RPMI8226 (cell line): ENCODE measurements around the gene SCAI.
"Not testable (repeated sequence)": the region's sequence is repeated elsewhere in the genome, so short reads cannot be mapped to it uniquely, and the experiment has no call there.

Experiments used
- DNase-seq: peaks from one replicate; pipeline ENCODE4 v3.0.0-alpha.2; 2015

The SCAI gene

DNA sequence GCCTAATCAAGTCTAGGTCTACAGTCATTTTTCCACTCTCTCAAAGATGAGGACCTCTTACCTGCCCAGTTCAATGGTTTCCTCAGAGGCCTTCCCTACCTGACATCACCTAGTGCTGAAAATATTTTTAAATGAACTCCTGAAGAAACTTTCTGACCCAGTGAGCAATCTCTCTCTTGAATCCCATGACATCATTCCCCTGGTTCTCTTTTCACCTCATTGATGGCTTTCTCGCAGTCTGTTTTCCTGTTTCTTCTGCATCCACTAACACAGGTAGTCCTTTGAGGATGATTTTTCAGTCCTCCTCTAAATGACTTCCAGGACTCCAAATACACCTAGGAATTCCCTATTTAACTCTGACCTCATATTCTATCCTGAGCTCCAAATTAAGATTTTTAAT is 40.3 kb downstream of the SCAI start:
- DNase-seq = no peak

DNA sequence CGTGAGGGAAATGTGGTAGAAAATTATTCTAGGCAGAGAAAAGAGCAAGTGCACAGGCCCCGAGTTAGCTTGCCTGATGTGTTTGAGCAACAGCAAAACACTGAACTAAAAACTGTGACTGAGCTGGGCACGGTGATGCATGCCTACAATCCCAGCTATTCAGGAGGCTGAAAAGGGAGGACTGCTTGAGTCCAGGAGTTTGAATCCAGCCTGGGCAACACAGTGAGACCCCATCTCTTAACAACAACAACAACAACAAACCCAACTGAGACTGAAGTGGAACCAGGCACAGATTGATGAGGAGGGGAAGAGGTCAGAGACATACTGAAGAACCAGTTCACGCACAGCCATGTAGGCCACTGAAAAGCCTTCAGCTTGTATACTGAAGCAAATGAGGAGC is 42.5 kb downstream of the SCAI start:
- DNase-seq = no peak

DNA sequence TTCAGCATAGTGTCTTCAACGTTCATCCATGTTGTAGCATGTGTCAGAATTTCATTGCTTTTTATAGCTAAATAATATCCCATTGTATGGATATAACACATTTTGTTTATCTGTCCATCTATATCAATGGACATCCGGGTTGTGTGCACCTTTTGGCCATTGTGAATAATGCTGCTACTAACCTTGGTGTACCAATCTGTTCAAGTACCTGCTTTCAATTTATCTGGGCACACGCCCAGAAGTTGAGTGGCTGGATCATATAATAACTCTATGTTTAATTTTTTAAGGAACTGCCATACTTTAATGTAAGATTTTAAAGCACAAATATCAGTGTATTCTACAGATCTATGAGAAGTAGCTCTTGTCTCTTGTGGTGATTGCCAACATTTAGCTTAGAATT is 43.5 kb downstream of the SCAI start:
- DNase-seq = no peak

DNA sequence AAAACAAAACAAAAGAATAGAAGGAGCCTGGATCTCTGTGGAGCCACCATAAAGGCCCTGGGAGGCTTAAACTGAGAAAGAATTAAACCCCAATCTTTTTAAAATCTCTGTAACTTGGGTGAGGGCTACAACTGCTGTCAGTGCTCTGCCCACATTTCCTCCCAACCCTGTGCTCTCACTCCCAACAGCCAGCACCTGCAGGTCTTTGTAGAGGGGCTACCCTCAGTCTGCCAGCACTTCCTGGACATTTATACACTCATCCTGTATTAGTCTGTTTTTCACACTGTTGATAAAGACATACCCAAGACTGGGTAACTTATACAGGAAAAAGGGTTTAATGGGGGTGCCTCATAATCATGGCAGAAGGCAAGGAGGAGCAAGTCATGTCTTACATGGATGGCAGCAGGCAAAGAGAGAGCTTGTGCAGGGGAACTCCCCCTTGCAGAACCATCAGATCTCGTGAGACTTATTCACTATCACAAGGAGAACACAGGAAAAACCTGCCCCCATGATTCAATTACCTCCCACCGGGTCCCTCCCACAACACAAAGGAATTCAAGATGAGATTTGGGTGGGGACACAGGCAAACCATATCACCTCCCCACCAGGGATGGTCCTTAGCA is 47.4 kb downstream of the SCAI start:
- DNase-seq = no peak

DNA sequence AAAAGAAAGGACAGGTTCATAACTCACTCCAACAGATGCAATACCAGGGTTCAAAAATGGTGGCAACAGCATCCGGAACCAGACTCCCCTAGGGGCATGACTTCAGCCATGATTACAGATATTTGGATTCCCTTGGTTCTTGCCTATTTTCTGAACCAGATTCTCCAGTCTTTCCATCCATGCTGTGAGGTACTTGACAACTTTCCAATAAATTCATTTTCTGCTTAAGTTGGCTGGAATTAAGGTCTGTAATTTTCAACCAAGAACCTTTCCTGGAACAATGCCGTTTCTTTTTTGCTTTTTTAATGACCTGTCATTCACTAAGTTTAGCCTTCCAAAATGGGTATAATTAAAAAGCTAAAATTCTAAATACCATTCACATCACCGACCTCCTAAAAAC is 52.2 kb downstream of the SCAI start:
- DNase-seq = no peak

DNA sequence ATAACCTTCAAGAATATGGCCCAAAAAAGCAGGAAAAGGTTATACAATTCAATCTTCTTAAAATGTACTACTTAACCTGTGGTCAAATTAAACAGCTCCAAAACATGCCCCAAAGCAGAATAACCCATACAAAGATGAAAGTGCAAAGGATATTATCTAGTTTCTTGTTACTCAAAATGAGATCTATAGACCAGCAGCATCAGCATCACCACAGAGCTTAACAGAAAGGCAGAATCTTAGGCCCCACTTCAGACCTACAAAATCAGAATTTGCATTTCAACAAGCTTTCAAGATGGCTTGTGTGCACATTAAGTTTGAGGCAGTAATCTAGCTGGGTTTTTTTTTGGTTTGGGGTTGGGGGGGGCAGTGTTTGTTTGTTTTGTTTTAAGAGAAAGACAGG is 54.0 kb downstream of the SCAI start:
- DNase-seq = no peak

DNA sequence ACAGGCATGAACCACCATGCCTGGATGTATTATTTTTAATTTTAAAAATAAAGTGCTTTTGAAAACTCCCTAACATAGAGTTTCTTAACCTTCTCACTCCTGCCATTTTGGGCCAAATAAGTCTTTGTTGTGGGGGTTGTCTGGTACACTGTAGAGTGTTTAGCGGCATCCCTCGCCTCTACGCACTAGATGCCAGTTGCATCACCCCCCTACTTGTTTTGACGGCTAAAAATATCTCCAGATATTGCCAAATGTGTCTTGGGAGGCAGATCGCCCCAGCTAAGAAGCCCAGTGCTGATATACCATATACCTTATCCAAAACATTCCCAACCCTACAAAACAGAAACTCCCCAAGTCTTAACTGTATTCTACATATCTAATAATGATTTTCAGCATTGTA is 54.6 kb downstream of the SCAI start:
- no peak for DNase-seq

DNA sequence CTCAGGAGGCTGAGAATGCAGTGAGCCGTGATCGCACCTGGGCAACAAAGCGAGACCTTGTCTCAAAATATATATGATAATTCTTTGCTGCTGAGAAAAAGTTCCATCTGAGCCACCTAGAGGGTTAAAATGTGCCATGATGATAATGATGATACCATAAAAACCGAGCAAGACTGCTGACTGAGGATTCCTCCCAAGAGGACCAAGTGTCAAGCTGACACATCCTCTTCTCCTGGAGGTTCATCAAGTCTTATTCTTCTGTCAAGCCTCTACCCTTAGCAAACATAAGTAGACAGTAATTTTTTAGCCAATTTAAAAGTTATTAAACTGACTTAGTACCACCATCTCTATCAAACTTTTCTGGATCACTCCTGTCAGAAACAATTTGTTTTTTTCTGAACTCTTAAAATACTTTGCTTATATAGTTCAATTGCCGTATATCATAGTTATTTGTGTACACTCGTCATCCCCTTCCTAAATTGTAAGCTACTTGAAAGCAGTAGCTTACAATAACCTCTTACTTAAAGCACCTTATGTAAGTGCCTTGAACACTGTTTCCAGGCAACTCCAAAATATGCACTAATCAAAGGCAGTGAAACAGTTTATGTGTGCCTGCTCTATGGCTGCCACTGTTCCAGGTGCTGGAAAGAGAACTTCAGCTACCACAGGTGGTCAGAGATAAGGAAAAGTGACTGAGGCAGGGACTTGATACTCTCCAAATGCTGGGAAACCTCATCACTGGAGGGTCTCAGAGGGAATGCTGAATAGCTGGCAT is 57.4 kb downstream of the SCAI start:
- no peak for DNase-seq

DNA sequence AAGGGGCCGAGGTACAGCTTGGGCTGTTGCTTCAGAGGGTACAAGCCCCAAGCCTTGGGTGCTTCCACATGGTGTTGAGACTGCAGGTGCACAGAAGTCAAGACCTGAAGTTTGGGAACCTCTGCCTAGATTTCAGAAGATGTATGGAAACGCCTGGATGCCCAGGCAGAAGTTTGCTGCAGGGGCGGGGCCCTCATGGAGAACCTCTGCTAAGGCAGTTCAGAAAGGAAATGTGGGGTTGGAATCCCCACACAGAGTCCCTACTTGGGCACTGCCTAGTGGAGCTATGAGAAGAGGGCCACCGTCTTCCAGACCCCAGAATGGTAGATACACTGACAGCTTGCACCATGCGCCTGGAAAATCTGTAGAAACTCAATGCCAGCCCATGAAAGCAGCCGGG is 61.1 kb downstream of the SCAI start:
- DNase-seq = not testable (repeated sequence)

DNA sequence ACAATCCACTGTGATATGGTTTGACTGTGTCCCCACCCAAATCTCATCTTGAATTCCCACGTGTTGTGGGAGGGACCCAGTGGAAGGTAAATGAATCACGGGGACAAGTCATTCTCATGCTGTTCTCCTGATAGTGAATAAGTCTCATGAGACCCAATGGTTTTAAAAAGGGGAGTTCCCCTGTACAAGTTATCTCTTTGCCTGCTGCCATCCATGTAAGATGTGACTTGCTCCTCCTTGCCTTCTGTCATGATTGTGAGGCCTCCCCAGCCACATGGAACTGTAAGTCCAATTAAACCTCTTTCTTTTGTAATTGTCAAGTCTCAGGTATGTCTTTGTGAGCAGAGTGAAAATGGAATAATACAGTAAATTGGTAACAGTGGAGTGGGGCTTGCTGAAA is 62.5 kb downstream of the SCAI start:
- not testable (repeated sequence) for DNase-seq

DNA sequence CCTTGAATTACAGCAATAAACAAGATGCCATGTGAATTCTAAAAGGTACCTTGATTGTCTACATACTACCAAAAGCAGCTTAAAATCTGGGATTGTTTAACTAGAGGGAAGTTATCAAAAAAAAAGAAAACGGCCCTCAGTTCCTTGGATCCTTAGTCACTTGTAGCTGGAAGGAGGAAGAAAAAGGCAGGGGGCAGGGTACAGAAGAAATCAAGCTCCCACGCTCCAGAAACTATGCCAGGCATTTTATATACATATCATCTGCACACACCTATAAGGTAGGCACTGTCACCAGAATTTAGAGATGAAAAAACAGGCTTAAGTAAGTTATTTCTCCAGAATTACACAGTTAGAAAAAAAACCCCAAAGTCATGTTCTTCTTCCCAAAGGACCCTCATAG is 63.4 kb downstream of the SCAI start:
- DNase-seq = no peak

DNA sequence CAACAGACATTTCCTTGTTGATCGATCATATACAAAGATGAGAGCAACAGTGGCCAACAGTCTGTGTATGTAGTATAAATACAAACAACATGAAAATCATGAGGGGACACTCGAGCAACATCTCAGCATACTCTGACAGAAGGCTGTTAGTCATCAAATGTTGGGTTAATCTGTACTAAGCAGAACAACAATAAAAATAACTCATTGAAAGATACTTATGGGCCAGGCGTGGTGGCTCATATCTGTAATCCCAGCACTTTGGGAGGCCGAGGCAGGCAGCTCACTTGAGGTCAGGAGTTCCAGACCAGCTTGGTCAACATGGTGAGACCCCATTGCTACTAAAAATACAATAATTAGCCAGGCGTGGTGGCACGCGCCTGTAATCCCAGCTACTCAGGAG is 67.3 kb downstream of the SCAI start:
- DNase-seq = no peak

DNA sequence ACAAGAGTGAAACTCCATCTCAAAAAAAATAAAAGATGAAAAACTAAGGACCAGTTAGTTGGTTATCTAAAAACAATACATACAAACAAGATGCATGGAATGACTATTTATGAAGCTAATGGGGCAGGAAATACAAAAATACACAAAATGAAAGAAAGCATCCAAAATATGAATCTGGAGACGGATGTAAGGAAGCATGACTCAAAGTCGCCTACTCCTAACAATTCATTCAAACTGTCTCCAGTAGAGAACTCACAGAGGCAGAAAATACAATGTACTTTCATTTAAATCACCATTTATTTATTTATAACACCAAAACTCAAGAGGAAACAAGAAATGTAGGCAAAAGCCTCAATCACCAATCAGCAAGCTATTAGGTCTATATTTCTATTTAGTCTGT is 68.4 kb downstream of the SCAI start:
- DNase-seq = no peak

DNA sequence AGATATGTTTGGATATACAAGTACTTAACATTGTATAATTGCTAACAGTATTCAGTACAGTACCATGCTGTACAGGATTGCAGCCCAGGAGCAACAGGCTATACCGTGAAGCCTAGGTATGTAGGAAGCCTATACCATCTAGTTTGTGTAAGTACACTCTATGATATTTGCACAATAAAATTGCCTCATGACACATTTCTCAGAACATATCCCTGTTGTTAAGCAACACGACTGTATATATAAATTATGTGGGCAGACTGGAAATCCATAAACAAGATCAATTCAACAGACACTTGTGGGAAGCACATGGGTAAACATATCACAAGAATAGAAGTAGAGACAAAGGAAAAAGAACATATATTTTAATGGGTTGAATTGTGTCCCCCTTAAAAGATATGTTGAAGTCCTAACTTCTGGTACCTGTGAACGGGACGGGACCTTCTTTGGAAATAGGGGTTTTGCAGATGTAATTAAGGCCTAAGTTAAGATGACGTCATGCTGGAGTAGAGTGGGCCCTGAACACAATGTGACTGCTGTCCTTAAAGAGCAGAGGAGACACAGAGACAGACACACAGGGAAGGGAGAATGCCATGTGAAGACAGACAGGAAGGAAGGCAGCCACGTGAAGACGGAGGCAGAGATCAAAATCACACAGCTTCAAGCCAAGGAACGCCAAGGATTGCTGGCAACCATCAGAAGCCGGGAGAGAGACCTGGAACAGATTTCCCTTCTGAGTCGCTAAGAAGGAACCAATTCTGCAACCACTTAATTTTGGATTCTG is 76.3 kb downstream of the SCAI start:
- no peak for DNase-seq

DNA sequence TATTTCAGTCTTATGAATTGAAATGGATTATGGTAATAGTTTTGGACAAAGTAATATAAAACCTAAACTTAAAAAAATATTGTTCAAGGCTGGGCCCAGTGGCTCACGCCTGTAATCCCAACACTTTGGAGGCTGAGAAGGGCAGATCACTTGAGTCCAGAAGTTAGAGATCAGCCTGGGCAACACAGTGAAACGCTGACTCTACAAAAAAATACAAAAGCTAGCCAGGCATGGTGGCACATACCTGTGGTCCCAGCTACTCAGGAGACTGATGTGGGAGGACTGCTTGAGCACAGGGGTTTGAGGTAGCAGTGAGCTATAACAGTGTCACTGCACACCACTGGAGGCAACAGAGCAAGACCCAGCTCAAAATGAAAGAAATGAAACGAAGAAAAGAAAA is 81.9 kb downstream of the SCAI start:
- DNase-seq = no peak

DNA sequence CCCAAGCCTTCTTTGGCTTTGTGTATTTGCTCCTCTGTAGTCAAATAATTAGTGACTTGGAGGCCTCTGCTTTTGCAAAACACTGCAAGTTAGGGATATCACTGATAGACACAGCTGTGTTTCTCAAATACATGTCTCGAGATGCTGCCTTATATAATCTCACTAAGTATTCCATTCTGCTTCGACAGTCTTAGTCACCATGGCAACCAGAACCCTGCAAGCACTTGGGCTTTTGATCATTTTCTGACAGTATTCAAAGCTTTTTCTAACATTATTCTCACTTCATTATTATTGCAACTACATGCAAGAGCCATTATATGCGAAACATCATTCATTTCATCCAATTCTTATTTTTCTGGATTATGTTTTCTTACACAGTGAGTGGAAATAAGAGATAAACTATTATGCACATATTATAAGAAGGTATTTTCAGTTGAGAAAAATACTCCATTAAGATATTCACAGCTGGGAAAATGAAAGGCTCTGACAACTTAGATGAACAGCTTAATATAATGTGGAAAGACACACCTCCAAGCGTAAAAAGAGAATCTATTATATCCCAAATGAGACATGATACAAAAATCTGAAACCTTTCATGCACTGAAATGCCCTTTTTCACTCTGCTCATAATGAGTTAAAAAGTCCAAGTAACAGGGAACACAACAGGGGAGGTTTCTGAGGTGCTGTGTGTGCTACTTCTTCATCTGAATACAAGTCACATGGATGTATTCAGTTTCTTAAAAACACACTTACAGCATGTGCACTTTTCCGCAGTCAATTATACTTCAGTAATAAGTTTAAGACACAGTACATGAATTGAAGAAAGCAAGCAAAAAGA is 93.9 kb downstream of the SCAI start:
- DNase-seq = no peak

DNA sequence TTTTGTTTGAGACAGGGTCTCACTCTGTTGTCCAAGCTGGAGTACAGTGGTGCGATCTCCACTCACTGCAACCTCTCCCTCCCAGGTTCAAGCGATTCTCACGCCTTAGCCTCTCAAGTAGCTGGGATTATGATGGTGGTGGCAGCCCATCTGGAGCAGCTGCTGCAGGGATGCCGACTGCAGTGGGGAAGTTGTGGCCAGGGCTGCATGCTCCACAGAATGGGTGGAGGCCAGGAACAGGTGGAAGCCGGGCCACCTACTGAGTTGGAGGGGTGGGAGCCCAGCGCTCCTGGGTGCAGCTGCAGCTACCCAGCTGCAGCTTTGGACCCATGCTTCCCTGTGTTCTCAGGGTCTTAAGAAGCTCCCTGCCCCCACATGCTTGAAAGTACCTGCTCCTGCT is 99.7 kb downstream of the SCAI start:
- no peak for DNase-seq

DNA sequence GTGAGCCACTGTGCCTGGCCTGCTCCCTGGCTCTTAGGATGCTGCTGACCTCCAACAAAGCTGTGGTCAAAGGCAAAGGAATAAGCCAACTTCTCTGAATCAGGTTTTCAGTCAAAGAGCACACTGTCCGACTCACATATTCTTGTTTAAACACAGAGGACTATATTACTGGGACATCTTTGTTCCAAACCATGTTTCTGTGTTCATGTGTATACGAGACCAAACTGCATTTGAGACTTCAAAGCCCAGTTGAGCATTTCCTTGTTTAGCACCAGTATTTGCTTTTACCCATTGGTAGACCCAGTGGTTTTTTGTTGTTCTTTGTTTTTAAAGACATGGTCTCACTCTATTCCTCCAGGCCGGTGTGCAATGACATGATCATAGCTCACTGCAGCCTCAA is 100.2 kb downstream of the SCAI start:
- DNase-seq = no peak

DNA sequence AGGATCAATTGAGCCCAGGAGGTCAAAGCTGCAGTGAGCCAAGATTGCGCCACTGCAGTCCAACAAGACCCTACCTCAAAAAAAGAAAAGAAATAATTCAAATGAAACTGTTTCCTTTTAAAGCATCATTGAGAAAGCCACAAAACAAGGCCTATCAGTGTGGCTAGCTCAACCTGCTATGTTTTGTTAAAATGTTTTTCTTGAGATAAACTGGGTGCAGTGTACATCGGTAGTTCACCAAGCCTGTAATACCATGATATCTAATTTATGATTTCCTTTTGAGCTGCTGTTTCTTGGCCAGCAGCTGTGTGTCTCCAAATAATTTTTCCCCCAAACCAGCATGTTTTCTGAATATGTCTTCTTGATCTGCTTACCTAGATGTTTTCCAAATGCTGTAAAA is 105.2 kb downstream of the SCAI start:
- DNase-seq = no peak

DNA sequence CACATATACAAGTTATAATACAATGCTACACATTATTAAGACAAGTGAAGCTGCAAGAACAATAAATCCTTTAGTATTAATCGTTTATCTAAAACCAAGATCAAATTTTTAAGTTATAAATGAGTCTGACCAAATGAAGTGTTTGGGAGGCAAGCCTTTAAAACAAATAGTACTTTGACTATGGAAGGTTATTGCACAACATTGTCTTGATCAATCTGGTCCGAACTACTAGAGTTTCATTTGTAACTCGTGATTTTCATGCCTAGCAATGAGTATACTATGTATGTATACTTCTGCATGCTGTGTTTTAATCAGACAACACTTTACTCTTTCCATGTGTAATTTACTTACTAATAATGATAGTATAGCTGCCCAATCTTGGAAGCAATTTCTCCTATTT is 115.3 kb downstream of the SCAI start:
- no peak for DNase-seq

DNA sequence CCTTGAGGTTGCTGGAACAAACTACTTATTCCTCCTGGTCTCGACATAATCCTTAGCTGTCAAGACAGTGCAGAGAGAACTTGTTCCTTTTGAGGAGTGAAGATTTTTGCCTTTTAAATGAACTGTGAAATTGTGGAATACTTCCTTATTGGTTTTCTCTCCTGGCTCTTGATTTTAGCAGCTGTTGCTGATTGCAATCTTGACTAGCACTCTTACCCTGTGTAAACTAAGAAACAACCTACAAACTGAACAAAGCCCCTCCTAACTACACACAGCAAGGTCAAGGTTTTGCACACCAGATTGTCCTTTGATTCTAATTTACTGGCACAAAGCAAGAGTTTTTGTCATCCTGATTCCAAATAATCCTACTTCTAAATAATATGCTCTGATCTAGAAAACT is 118.4 kb downstream of the SCAI start:
- no peak for DNase-seq

DNA sequence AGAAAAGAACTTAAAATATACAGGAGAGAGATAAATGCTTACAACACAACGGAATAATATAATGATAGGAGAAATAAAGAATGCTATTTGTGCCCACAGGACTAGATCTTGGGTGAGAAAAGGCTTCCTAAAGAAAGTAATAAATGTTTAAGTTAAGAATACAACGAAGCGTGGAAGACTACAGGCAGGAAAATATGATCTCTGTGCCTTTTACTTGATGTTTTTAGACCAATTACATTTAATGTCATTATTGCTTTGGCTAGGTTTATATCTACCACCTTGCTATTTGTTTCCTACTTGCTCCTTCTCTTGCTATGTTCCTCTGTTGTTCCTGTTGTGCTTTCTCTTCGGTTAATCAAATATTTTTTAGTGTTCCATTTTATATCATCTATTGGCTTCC is 122.3 kb downstream of the SCAI start:
- no peak for DNase-seq

DNA sequence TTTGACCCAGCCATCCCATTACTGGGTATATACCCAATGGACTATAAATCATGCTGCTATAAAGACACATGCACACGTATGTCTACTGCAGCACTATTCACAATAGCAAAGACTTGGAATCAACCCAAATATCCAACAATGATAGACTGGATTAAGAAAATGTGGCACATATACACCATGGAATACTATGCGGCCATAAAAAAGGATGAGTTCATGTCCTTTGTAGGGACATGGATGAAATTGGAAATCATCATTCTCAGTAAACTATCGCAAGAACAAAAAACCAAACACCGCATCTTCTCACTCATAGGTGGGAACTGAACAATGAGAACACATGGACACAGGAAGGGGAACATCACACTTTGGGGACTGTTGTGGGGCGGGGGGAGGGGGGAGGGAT is 127.7 kb downstream of the SCAI start:
- DNase-seq = not testable (repeated sequence)
